ENCODE measurements around the gene IFRD2. TPM values are rescaled to one million over a fixed set of nuclear protein-coding genes. Genes with fewer than 3 reads are reported as not detected.

IFRD2 gene
- total and polyA plus RNA-seq, 2 of the 13 experiments (the other 11 are each of a cell fraction or from before 2014, with no cell fraction given) = 32.8 to 96.1 TPM

GRCh38 chr3:50321336-50322114 is 29.3 kb upstream of the IFRD2 start (continued):
- TF ChIP-seq ZNF17 (CRISPR knock-in tag; IDR thresholded peaks at IDR 0.05) = no peak
- TF ChIP-seq KDM6A (CRISPR knock-in tag; IDR thresholded peaks at IDR 0.05; ENCODE audit: low read depth) = peak; percentile 71; the same call in 1 of the 2 replicates
- TF ChIP-seq MLLT10 (CRISPR knock-in tag; IDR thresholded peaks at IDR 0.05) = no peak
- peak; percentile 77 for TF ChIP-seq RXRB (CRISPR knock-in tag; IDR thresholded peaks at IDR 0.05; ENCODE audit: borderline replicate concordance)
- peak; percentile 56 to 75; a peak in 3 of 4 replicates for TF ChIP-seq NR2F1 (CRISPR knock-in tag; IDR thresholded peaks at IDR 0.05)
- TF ChIP-seq CENPT (CRISPR knock-in tag; IDR thresholded peaks at IDR 0.05; ENCODE audit: low read depth) = no peak
- TF ChIP-seq NFATC3 (CRISPR knock-in tag; IDR thresholded peaks at IDR 0.05) = no peak
- TF ChIP-seq NR3C1 (CRISPR knock-in tag; IDR thresholded peaks at IDR 0.05) = no peak
- TF ChIP-seq ZNF225 (CRISPR knock-in tag; IDR thresholded peaks at IDR 0.05) = no peak
- TF ChIP-seq ZNF709 (CRISPR knock-in tag; IDR thresholded peaks at IDR 0.05) = 0 out of 2 replicates have a peak, but pooled peaks have one; percentile 23
- TF ChIP-seq GMEB1 (CRISPR knock-in tag; IDR thresholded peaks at IDR 0.05; ENCODE audit: borderline replicate concordance) = peak; percentile 45; the same call in 1 of the 2 replicates
- no peak for TF ChIP-seq GLI4 (CRISPR knock-in tag; IDR thresholded peaks at IDR 0.05; ENCODE audit: borderline replicate concordance)
- no peak for TF ChIP-seq ZNF501 (CRISPR knock-in tag; IDR thresholded peaks at IDR 0.05)
- peak; percentile 22; the same call in 1 of the 2 replicates for TF ChIP-seq GATA4 (IDR thresholded peaks at IDR 0.05; ENCODE audit: borderline replicate concordance, low read depth)
- no peak for TF ChIP-seq HOXD1 (CRISPR knock-in tag; IDR thresholded peaks at IDR 0.05)
- TF ChIP-seq THAP9 (CRISPR knock-in tag; IDR thresholded peaks at IDR 0.05; ENCODE audit: borderline replicate concordance) = peak; percentile 46; the same call in 1 of the 2 replicates
- TF ChIP-seq FOXP1 (IDR thresholded peaks at IDR 0.05) = no peak
- TF ChIP-seq FOXP1 (CRISPR knock-in tag; IDR thresholded peaks at IDR 0.05) = no peak
- TF ChIP-seq HMG20A (CRISPR knock-in tag; IDR thresholded peaks at IDR 0.05; ENCODE audit: borderline replicate concordance) = no peak
- no peak for TF ChIP-seq SRSF4 (IDR thresholded peaks at IDR 0.05; ENCODE audit: low read depth, low read length, poor library complexity, severe bottlenecking)
- no peak; the same call in 1 of the 2 replicates for TF ChIP-seq ELF1 (CRISPR knock-in tag; IDR thresholded peaks at IDR 0.05)
- TF ChIP-seq ZNF431 (CRISPR knock-in tag; IDR thresholded peaks at IDR 0.05; ENCODE audit: borderline replicate concordance, low read depth) = no peak; the same call in 1 of the 2 replicates
- TF ChIP-seq ZNF704 (CRISPR knock-in tag; IDR thresholded peaks at IDR 0.05; ENCODE audit: borderline replicate concordance) = no peak
- no peak for TF ChIP-seq ZNF354B (CRISPR knock-in tag; IDR thresholded peaks at IDR 0.05)
- TF ChIP-seq ZNF775 (CRISPR knock-in tag; IDR thresholded peaks at IDR 0.05; ENCODE audit: borderline replicate concordance) = no peak

Measured in HepG2 (cell line).